HG03558 (cell line): ENCODE results near the gene FBLN7.

Experiments
- ATAC-seq: cut with Tn5 transposase; IDR thresholded peaks from one replicate; pipeline ENCODE4 v1.9.1; 2021; ENCODE audit warnings: moderate number of reproducible peaks; ENCODE audit not compliant: unreplicated experiment; ENCODE audit errors: extremely low read depth

The FBLN7 gene

DNA sequence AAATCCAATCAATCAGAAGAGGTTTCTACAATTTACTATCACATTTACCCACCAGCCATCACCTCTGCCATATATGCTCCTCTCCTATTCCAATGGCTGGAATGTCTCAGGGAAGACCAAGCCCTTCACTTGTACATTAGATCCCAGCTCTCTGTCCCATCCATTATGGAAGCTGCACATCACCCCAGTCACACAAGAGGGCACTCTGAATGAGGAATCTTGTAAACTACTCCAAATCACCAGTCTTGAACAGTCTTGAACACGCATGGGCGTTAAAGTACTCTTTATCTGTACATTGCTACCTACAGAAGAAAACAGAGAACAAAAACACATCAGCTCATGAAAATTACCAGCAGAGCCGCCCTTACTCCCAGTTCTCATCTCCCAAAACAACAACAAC lies 78.0 kb downstream of the FBLN7 start:
- no peak for ATAC-seq

DNA sequence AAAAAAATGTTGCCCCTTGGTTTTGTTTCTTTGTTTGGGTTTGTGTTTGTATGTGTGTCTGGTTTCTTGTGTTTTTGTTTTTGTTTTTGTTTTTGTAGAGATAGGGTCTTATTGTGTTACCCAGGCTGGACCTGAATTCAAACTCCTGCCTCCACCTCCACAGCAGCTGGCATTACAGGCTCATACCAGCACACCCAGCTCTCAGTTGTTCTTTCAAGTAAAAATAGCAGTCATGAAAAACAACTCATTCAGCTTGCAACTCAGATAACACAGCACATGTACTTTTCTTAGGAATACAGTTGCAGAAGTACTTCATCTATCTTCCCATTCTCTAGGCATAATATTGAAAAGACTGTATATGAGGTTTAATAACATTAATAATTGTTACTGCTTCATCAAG lies 79.7 kb downstream of the FBLN7 start:
- no peak for ATAC-seq

DNA sequence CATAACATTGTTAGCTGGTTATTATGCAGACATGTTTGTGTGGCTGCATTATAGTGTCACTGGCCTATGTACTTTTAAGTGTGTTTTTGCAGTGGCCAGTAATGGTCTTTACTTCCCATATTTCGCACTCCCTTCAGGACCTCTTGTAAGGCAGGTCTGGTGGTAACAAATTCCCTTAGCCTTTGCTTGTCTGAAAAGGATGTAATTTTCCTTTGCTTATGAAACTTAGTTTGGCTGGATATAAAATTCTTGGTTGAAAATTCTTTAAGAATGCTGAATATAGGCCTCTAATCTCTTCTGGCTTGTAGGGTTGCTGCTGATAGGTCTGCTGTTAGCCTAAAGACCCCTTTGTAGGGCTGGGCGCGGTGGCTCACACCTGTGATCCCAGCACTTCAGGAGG lies 82.0 kb downstream of the FBLN7 start:
- ATAC-seq: no peak

DNA sequence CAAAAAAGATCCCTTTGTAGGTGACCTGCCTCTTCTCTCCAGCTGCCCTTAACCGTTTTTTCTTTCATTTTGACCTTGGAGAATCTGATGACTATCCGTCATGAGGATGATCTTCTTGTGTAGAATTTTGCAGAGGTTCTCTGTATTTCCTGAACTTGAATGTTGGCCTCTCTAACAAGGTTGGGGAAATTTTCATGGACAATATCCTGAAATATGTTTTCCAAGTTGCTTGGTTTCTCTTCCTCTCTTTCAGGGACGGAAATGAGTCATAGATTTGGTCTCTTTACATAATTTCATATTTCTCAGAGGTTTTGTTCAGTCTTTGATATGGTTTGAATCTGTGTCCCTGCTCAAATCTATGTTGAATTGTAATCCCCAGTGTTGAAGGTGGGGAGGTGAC lies 82.6 kb downstream of the FBLN7 start:
- no peak for ATAC-seq

- no peak for ATAC-seq
These were observed 91.2 kb downstream of the FBLN7 start for GRCh38 chr2:112229348-112229747.

GRCh38 chr2:112230371-112230770 lies 92.2 kb downstream of the FBLN7 start:
- ATAC-seq: no peak
